GM19238 (cell line): ENCODE results near the gene WSB2.
"Not testable (repeated sequence)": the region's sequence is repeated elsewhere in the genome, so short reads cannot be mapped to it uniquely, and the experiment has no call there.

Source experiments
- DNase-seq: peaks from one replicate; pipeline ENCODE4 v3.0.0; 2011; ENCODE audit warnings: low spot score; ENCODE audit not compliant: insufficient read length

WSB2 gene

GRCh38 chr12:118035190-118036041, 25.6 kb downstream of the WSB2 start:
- DNase-seq, result no peak

GRCh38 chr12:118034429-118035189, 26.4 kb downstream of the WSB2 start:
- DNase-seq, result no peak

GRCh38 chr12:118033902-118034301, 27.1 kb downstream of the WSB2 start:
- no peak for DNase-seq

- no peak for DNase-seq
Measured at GRCh38 chr12:118033323-118033722, 27.7 kb downstream of the WSB2 start.

- DNase-seq, result no peak
Measured at GRCh38 chr12:118032188-118032587, 28.8 kb downstream of the WSB2 start.

GRCh38 chr12:118029166-118029565, 31.8 kb downstream of the WSB2 start:
- no peak for DNase-seq

- DNase-seq, result no peak
Measured at GRCh38 chr12:118025168-118025567, 35.8 kb downstream of the WSB2 start.

GRCh38 chr12:118023301-118023860, 37.6 kb downstream of the WSB2 start:
- no peak for DNase-seq

- no peak for DNase-seq
Measured at GRCh38 chr12:118022728-118023109, 38.3 kb downstream of the WSB2 start.

- not testable (repeated sequence) for DNase-seq
Measured at GRCh38 chr12:118022097-118022727, 38.8 kb downstream of the WSB2 start.

- DNase-seq, result no peak
Measured at GRCh38 chr12:118020036-118020435, 40.9 kb downstream of the WSB2 start.

GRCh38 chr12:118017926-118018325, 43.1 kb downstream of the WSB2 start:
- DNase-seq, result no peak

GRCh38 chr12:118016424-118017264, 44.3 kb downstream of the WSB2 start, which contains the start of gene RFC5:
TSS of gene RFC5 (plus strand) at chr12:118016703. CDS start at chr12:118016828, 125 bp downstream.
- peak; percentile 96 for DNase-seq

- no peak for DNase-seq
Measured at GRCh38 chr12:118015944-118016343, 45.0 kb downstream of the WSB2 start.

- no peak for DNase-seq
Measured at GRCh38 chr12:118015306-118015705, 45.7 kb downstream of the WSB2 start.

GRCh38 chr12:118013283-118013682, 47.7 kb downstream of the WSB2 start:
- DNase-seq, result no peak

GRCh38 chr12:118011961-118012360, 49.0 kb downstream of the WSB2 start:
- no peak for DNase-seq

- no peak for DNase-seq
Measured at GRCh38 chr12:118011377-118011776, 49.6 kb downstream of the WSB2 start.

GRCh38 chr12:118010903-118011302, 50.1 kb downstream of the WSB2 start:
- no peak for DNase-seq

- not testable (repeated sequence) for DNase-seq
Measured at GRCh38 chr12:117999806-118000205, 61.2 kb downstream of the WSB2 start.

- DNase-seq, result no peak
Measured at GRCh38 chr12:117998719-117999118, 62.3 kb downstream of the WSB2 start.
